ENCODE results near the gene KCTD2.

GRCh38 chr17:75108193-75108592, 61.2 kb downstream of the KCTD2 start:
- TF ChIP-seq U2AF1 (optimal IDR thresholded peaks at IDR 0.05; ENCODE audit: low read depth, low read length) (no peak), E2F8 (IDR thresholded peaks at IDR 0.05; ENCODE audit: low read depth, partially characterized antibody) (no peak), ZFP36 (IDR thresholded peaks at IDR 0.05; ENCODE audit: low read depth, low read length, partially characterized antibody) (no peak), TCFL5 (CRISPR knock-in tag; conservative IDR thresholded peaks at IDR 0.05) (no peak), SREBF1 (IDR thresholded peaks at IDR 0.05; ENCODE audit: borderline replicate concordance, low read depth, low read length) (no peak), EP300 (IDR thresholded peaks at IDR 0.05; ENCODE audit: low read length) (no peak), GMEB1 (CRISPR knock-in tag; IDR thresholded peaks at IDR 0.05) (no peak), USF2 (CRISPR knock-in tag; IDR thresholded peaks at IDR 0.05) (no peak), TFAM (CRISPR knock-in tag; conservative IDR thresholded peaks at IDR 0.05) (no peak)
